Activated CD4-positive, alpha-beta T cell treated with anti-CD3 and anti-CD28 coated beads, Interleukin-2, amount 50 U/mL, for 1 hour (primary cell): ENCODE measurements around the gene PAX4.

Source experiments
- DNase-seq: peaks from one replicate; pipeline ENCODE4 v3.0.0-alpha.2; 2020

PAX4 gene, protein sequence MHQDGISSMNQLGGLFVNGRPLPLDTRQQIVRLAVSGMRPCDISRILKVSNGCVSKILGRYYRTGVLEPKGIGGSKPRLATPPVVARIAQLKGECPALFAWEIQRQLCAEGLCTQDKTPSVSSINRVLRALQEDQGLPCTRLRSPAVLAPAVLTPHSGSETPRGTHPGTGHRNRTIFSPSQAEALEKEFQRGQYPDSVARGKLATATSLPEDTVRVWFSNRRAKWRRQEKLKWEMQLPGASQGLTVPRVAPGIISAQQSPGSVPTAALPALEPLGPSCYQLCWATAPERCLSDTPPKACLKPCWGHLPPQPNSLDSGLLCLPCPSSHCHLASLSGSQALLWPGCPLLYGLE

DNA sequence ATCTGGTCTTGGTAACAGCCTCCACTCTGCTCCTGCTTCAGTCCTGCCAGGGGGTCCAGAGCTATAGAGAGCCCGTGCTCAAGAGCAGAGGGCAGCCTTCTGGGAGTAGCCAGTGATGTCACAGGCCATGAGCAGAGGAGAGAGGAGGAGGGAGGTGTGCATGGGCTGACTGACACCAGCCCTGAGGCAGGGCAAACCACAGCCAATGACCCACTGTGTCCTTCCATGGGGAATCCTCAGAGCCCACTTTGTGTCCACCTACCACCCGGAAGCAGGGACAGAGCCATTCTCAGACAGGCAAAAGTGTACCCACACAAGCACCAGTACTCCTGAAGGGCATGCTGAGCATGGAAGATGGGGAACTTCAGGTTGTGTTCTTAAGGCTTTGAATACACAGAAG, at the start of gene PAX4:
PAX4 (minus strand) TSS at position 101 of the 400 bp plus-strand sequence. CDS start 2,214 bp downstream, outside the sequence.
- no peak for DNase-seq

DNA sequence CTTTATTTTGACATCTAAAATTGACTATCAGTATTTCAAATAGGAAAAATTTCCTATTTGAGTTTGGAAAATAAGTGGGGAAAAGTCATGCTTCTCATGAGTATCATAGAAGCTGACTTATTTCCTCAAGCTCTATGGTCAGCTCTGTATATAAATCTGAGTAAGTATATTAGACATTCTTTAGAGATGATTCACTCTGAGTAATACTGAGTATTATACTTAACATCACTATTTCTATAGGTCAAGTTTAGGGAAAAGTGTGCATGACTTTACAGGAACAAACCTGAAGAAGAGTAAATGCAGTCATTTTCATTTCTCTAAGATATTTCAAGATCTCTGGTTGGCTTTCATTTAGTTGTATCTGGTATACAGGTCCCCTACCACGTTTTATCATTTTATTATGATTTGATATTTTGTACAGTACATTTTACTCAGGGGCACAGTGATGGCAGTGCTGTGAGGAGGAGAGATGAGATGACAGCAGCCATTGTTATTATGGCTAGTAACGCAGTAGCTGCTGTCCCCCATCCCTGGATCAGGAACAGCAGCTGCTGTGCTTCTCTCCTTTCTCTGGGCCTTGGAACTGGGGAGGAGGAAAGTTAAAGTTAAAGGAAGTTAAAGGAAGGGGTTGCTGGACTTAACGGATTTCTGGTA, 49.2 kb upstream of the PAX4 start:
- no peak for DNase-seq

DNA sequence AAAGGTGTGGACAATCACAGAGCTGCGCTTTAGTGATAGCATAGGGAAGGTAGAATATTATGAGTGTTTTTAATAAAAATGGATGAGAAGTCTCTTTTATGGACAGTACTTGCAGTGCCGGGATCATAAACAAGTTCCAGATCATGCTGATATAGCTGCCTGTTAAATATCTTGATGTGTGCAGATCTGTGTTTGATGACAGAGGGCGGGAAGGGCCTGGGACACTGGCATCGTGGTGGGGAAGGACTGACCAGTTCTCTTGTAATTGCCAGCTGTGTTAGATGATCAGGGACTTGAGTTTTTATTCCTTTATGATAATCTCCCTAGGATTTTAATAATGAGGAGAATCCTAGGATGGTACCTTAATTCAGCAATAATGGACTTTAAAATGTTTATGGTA, 48.7 kb upstream of the PAX4 start:
- no peak for DNase-seq

DNA sequence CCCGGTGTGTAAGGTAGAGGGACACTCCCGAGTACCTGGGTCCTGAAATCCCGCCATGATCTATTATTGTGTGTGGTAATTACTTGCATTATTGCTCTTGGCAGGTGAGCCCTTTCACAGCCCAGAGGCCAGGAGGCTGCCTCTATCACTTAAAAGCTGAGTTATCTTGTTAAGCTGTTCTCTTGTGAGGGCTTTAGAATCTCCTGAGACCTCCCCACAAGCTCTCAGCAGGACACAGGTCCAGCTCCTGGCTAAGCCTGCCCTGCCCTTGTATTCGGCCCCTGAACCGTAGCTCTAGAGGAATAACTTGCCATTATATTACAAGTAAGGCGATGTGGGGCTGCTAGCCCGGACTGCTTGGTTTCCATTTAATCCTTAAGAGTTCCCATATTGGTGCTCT, 48.0 kb upstream of the PAX4 start:
- no peak for DNase-seq

DNA sequence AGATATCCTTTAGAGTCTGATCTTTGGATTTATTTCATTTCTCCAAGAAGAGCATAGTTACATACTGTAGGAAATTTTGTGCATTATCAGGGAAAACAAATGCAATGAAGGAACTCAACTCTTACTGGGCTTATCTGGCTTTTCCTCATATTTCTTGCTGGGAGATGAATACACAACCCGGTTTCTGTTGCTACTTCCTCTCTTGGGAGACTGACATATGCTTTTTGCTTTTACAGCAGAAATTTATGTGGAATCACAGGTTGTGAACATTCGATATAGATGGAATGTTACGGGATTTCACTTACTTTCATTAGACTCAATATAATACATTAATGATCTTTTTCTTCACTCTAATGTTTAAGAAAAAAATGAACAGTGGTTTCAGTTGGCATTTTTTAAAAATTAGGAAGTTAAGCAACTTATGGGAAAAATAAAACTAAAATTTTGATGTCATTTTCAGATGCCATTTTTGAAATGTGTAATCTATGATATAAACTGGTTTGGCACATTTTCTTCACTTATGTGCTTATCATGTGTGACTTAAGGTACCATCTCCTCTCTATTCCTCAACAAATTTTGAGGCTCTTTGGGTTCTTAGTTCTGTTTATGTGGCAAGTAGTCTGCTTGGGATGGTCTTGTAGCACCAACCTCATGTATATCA, 41.2 kb upstream of the PAX4 start:
- DNase-seq, result no peak

DNA sequence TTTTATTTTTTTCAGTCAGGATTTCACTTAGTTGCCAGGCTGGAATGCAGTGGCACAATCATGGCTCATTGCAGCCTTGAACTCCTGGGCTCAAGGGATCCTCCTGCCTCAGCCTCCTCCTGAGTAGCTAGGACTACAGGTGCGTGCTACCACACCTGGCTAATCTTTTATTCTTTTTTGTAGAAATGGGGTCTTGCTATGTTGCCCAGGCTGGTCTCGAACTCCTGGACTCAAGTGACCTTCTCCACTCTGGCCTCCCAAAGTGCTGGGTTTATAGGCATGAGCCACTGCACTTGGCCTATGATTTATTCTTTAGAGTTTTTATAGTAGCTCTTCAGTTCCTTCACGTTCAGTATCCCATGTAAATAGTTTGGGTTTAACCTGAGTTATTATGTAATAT, 39.6 kb upstream of the PAX4 start:
- no peak for DNase-seq

DNA sequence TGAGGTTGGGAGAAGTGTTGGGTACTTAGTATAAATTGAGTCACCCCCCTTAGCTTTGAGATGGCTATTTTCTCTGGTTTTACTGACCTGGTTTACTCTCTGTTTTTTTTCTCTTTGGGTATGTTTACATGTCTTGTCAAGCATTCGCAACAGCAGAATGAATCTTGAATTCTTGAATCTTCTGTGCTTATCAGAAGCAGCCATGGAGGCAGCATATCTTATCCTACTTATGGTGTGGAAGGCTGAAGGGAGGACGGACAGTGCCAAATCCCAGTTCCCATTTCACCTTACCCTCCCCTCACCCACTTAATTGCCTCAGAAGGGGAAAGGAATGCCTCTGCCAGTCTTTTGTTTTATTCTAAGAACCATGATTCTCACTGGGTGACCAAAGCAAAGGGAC, 37.8 kb upstream of the PAX4 start:
- DNase-seq, result no peak

DNA sequence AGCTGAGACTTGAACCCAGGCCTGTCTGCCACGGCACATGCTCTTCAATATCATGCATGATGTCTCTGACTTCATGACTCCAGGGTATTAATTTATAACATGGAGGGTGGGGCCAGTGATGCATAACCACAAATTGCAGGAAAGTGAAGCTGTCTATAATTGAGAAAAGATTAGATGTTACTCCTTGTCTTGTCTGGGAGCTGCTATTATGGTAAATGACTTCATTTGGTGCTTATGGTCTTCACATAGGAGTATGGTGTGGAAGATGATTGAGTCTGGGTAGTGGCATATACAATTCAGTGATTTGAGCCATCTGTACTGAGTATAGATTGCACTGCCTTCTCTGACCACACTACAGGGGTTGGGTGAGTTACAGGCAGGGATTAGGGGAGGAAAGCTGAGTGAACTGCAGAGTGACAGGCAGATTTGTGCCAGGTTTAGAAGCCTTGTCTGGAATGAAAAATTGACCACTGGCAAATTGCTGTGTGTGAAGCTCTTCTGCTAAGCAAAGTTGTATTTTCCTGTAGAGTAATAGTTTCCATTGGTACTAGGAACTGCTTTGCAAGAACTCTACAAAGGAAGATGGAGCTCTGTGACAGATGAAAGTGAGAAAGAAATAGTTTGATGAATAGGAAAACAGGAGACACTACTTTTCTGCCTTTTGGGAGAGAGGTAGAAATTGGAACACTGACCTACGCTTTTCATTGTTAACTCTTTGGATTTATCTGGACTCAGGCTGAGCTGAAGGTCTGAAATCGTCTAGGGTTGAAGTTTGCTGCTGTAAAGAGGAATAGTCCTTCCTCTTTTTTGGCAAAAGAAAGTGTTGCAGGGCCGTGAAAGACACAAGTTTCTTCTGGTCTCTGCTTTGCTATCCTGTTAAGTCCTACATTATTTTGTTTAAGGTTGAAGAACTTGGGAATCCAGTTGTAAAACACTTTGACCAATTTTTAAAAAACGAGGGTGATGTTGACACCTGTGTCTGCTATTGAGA, 36.8 kb upstream of the PAX4 start:
- DNase-seq, result no peak

DNA sequence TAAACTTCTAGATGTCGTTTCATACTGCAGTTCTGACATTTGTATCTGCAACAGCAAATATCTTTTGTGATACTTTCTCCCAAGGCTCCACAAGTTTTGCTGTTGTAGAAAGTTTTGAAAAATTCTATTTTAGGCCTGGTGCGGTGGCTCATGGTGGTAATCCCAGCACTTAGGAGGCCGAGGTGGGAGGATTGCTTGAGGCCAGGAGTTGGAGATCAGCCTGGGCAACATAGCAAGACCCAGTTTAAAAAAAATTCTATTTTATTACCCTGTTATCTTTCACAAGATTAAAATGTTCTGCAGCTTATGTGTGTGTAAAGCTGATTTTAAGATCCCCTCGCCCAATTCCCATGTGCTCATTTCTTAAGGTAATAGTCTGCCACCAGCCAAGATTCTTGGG, 35.5 kb upstream of the PAX4 start:
- DNase-seq, result no peak

DNA sequence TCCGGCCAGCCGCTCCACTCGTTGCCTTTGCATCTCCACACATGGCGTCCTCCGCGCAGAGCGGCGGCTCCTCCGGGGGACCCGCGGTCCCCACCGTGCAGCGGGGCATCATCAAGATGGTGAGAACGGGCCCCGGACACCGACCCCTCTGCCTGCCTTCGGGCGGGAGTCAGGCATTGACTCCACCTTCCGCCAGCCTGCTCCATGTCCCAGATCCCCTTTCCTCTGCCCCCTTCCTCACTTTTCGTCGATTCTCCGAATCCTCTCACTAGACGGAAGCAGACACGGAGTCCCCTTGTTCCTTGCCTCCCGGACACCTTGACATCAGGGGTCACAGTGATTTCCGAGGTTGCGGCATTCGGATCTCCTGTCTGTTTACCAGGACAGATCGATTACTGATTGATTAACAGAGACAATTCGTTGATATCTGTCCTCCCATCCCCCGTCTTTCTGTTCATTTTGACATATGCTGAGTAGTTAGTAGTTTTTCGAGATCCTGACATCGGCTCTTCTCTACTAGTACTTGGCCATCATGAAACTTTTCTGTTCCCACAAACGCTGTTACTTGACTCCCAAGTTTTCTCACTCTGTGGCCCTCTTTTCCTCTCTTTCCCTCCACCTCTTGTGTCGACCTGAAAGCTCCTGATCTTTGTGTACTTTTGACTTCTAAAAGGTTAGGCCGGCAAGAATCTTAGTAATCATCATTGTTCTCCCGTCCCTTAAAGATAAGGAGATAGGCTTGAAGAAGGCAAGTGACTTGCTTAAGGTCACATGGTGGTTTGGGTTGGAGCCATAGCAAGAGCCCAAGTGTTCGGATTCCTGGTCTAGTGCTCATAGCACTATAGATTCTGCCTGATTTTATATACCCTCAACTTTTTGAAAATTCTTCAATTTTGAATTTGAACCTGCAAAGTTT, 34.6 kb upstream of the PAX4 start:
- no peak for DNase-seq

DNA sequence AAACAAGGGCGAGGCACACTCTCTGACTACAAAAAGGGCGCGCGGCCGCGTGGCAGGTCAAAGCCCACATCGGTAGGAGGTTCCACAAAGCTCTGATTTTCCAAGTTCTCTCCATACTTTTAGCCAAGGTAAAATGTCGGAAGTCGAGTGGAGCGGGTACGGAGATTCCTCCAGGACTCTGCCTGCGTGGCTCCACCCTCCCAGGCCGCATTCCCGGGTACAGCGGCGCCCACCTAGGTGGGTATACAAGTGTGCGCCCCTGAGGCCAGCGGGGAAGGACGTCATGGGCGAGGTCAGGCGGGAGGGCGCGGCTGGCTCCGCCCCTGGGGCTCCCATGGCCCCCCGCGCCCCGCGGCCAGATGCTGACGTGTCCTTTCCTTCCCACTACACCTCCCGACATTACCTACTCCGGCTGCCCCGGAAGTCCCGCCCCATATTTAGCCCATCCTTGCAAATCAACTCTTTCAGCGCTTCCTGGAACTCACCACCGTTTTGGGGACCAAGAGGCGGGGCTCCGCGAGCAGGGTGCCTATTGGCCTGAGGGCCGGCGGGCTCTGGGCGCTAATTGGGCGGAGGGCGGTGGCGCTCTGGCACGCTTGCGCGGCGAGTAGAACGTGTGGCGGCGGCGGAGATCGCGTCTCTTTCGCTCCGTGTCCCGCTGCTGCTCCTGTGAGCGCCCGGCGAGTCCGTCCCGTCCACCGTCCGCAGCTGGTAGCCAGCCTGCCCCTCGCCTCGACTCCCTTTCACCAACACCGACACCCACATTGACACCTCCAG, 33.8 kb upstream of the PAX4 start, which contains the start of gene SND1:
SND1 (plus strand) TSS at position 639 of the 777 bp plus-strand sequence. CDS start 180 bp downstream, outside the sequence.
- DNase-seq, result peak; percentile 97

DNA sequence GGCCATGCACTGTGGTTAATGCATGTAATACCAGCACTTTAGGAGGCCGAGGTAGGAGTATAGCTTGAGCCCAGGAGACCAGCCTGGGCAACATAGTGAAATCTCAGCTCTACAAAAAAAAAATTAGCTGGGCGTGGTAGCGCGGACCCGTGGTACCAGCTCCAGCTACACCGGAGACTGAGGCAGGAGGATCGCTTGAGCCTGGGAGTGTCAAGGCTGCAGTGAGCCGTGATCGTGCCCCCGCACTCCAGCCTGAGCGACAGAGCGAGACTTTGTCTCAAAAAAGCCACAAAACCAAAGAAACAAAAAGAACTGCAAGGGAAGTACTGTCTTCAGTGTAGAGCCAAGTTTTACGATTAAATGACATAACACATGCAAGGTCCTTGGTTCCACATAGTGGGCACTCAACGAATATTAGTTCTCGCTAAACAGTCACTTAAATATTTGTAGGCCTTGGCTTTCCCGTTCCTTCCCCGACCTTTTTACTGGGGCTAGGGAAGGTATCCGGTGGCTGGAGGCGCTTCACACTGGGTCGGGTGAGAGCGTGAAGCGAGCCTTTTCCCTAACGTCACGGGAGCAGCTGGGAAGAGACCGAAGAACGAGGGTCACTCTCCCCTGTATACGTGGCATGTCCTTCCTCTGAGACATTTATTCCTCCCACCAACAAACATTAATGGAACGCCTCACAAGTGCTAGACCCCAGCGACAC, 33.1 kb upstream of the PAX4 start:
- no peak for DNase-seq

DNA sequence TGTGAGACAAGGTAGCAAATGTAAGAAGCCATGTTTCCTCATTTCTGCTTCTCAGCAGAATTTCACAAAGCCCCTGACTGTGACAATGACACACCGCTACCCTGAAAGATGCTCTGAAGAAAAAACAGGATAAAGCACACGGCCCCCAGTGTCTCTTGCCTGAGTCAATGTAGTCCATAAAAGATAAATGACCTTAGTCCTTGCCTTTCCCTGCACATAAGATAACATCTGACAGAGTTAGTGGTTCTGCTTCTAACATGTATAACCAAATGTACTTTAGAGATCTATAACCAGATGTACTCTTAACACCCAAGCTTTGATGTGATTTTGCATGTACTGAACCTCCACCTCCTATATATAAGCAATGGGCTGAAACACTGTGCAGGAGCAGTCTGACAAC, 31.0 kb upstream of the PAX4 start:
- DNase-seq, result no peak

DNA sequence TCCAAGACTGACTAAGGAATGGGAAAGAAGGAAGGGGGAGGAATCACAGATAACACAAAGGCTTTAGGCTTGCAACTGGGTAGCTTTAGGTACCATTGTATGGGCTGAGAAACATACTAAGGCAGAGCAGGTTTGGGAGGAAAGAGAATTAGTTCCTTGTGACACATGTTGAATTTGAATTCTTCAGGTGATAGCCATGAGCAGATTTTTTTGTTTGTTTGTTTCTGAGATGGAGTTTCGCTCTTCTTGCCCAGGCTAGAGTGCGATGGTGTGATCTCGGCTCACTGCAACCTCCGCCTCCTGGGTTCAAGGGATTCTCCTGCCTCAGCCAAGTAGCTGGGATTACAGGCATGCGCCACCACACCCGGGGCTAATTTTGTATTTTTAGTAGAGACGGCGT, 29.7 kb upstream of the PAX4 start:
- DNase-seq, result no peak

DNA sequence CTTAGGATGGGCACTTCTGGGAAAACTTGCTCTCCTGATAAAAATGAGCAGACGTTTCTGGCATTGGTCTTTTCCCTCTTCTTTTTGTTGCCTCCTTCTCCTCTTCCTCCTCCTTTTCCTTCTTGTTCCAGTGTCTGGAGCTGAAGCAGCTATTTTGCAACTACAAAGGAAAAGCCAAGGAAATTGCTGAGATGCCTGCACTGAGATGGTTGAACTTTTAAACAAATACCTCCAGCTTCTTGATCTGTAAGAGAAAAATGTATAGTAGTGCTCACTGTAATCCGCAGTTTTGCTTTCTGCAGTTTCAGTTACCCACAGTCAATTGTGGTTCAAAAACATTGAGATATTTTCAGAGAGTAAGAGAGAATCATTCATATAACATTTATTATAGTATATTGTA, 26.5 kb upstream of the PAX4 start:
- no peak for DNase-seq

DNA sequence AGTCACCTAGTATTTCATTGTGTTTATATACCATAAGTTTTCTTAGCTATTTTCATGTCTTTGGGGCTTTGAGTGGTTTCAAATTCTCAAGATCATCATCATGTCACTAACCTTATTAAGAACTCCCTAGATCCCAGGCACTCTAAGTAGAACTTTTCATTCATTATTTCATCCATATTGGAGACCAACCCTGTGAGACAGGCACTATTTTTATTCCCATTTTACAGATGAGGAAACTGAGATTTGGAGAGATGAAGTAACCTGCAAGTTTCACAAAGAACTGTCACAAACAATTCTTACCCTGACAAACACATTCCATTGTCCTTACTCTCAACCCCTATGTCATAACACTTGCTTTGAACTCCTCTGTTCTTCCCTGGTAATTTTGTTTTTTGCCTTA, 20.3 kb upstream of the PAX4 start:
- DNase-seq, result no peak

DNA sequence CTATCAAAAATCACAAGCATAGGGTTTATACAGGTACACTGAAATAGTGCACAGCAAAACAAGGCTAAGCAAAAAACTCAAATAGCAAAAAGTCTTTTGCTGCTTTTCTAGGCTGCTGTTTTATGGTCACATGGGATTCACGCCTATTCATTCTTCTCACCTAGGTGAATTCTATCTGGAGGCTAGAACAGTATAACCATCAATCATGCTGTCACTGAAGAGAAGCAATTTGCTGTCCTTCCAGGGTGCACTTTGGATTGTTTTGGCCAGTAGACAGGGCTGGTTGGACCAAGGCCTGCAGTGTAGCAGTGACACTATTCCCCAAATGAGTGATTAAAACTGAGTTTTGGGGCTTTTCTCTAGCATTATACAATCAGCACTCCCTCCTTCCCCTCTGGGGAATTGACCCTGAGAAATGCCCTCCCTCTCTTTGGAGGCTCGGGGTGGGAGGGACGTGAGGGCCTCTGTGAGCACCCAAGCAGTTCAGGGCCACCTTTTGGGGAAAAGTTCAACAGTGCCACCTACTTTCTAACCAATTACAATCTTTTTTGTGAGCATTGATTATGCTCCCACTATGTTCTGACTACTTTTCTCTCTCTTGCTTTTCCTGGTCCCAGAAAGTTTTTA, 17.8 kb upstream of the PAX4 start:
- DNase-seq, result no peak

DNA sequence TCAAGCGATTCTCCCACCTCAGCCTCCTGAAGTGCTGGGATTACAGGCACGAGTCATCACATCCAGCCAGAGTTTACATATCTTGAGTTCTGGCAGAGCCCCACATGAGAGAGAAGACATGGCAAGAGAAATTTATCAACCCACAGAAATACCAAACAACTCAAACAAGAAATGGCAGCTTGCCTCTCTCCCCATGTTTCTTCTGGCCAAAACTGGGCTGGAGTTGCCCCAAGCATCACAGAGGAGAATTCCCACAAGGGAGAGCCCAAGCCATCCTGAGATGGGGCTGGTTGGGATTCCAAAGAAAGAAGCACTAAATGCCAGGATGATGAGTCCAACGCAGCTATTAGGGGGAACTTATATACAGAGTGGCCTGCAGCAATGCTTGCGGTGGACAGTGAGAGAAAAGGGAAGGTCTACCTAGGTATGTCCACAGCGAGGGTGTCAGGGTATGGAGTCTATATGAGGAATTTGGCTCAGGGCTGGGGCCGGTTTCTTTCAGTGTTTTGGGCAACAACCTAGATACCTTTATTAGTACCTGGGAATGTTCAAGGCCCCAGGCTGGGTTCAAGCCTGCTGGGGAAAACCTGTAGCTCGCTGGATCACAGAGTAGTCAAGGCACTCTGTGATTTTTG, 14.5 kb upstream of the PAX4 start:
- DNase-seq, result no peak

DNA sequence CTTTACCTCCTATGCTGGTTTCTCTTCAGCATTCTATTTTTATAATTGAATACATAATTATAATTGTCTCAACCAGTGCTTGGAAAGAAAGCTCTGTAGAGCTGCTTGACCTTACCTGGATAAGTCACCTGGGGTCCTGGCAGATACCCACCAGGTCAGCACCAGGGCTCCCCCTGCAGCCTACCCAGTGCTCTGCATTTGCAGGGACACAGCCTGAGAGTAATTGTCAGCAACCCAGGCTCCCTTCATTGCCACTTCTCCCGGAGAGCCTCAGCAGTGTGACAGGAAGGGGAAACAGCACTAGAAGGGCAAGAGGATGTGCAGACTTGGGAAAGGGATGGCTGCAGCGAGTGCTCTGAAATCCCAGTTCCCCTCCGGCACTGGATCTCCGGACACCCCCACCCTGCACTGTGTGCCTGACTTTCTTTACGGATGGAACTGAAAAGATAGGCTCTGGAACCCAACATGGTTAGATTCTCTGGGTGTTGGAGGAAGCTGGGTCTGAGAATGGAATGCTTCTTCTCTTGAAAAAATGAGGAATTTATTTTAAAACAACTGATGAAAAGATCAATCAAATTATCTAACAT, 11.4 kb upstream of the PAX4 start:
- peak; percentile 12 for DNase-seq
